Liver (tissue), 9 donors: ENCODE data around the gene FHOD1. TPM values are rescaled to one million over a fixed set of nuclear protein-coding genes. Genes with fewer than 3 reads are reported as not detected.

Experiments
- DNase-seq: peaks from one replicate; pipeline ENCODE4 v3.0.0-alpha.2; 2017; ENCODE audit warnings: low spot score
- H3K27ac ChIP-seq, 2 donors: one replicate each; pipeline ENCODE4 v1.7.0; 2013; ENCODE audit warnings: inconsistent platforms in 2 of 2, low read length in 2 of 2, control low read depth in 1 of 2, low read depth in 1 of 2, mild to moderate bottlenecking in 1 of 2
- H3K27me3 ChIP-seq, 4 donors: one replicate each; pipeline versions ENCODE4 v1.6.1 to v1.7.0; 2013; ENCODE audit warnings: low read length in 3 of 4, inconsistent platforms in 1 of 4, mild to moderate bottlenecking in 1 of 4, moderate library complexity in 1 of 4; ENCODE audit not compliant: control insufficient read depth in 4 of 4, insufficient read depth in 4 of 4
- H3K36me3 ChIP-seq, 4 donors: one replicate each; pipeline versions ENCODE4 v1.6.1 to v1.7.0; 2013; ENCODE audit warnings: low read length in 3 of 4, mild to moderate bottlenecking in 3 of 4, low read depth in 1 of 4, moderate library complexity in 1 of 4; ENCODE audit not compliant: control insufficient read depth in 4 of 4, insufficient read depth in 3 of 4
- H3K4me1 ChIP-seq, 4 donors: one replicate each; pipeline versions ENCODE4 v1.6.1 to v1.7.0; 2013; ENCODE audit warnings: low read length in 3 of 4, mild to moderate bottlenecking in 3 of 4, moderate library complexity in 1 of 4; ENCODE audit not compliant: control insufficient read depth in 4 of 4, insufficient read depth in 4 of 4
- H3K4me3 ChIP-seq, 3 donors: one replicate each; pipeline versions ENCODE4 v1.6.1 to v1.7.0; 2013; ENCODE audit warnings: low read length in 3 of 3, control low read depth in 1 of 3, low read depth in 1 of 3, mild to moderate bottlenecking in 1 of 3
- H3K9ac ChIP-seq, 2 donors: one replicate each; pipeline ENCODE4 v1.7.0; 2013; ENCODE audit warnings: low read length in 2 of 2, mild to moderate bottlenecking in 2 of 2, moderate library complexity in 2 of 2, control low read depth in 1 of 2, low read depth in 1 of 2
- H3K9me3 ChIP-seq, 4 donors: one replicate each; pipeline versions ENCODE4 v1.6.1 to v1.7.0; 2013; ENCODE audit warnings: low read length in 3 of 4; ENCODE audit not compliant: control insufficient read depth in 4 of 4
- ATF3 ChIP-seq: IDR thresholded peaks from 2 replicates; pipeline ENCODE4 v1.6.1; 2016; ENCODE audit warnings: antibody characterized with exemption
- EGR1 ChIP-seq, 2 donors: IDR thresholded peaks; 2 replicates each; pipeline ENCODE4 v1.6.1; 2016 to 2018; ENCODE audit warnings: antibody characterized with exemption in 2 of 2, low read depth in 2 of 2
- FOXA1 ChIP-seq: IDR thresholded peaks from 2 replicates; pipeline ENCODE4 v1.6.1; 2016; ENCODE audit warnings: antibody characterized with exemption
- FOXA2 ChIP-seq: IDR thresholded peaks from 2 replicates; pipeline ENCODE4 v1.6.1; 2016; ENCODE audit warnings: antibody characterized with exemption
- GABPA ChIP-seq, 2 donors: IDR thresholded peaks in 1 of 2; conservative IDR thresholded peaks in 1 of 2; 2 replicates each; pipeline ENCODE4 v1.6.1; 2016; ENCODE audit warnings: antibody characterized with exemption in 2 of 2, mild to moderate bottlenecking in 1 of 2, moderate library complexity in 1 of 2
- HNF4A ChIP-seq, 2 donors: conservative IDR thresholded peaks; 2 replicates each; pipeline ENCODE4 v1.6.1; 2016; ENCODE audit warnings: antibody characterized with exemption in 2 of 2, mild to moderate bottlenecking in 2 of 2
- JUND ChIP-seq, 2 donors: IDR thresholded peaks; 2 replicates each; pipeline ENCODE4 v1.6.1; 2016; ENCODE audit warnings: antibody characterized with exemption in 2 of 2
- MAX ChIP-seq: IDR thresholded peaks from 2 replicates; pipeline ENCODE4 v1.6.1; 2016; ENCODE audit warnings: antibody characterized with exemption
- NR2F2 ChIP-seq: IDR thresholded peaks from 2 replicates; pipeline ENCODE4 v1.6.1; 2016; ENCODE audit warnings: antibody characterized with exemption
- RAD21 ChIP-seq, 2 donors: IDR thresholded peaks; 2 replicates each; pipeline ENCODE4 v1.6.1; 2016; ENCODE audit warnings: antibody characterized with exemption in 2 of 2, mild to moderate bottlenecking in 2 of 2
- RXRA ChIP-seq, 2 donors: IDR thresholded peaks; 2 replicates each; pipeline ENCODE4 v1.6.1; 2017 to 2018; ENCODE audit warnings: antibody characterized with exemption in 2 of 2, mild to moderate bottlenecking in 1 of 2
- SP1 ChIP-seq: IDR thresholded peaks from 2 replicates; pipeline ENCODE4 v1.6.1; 2018; ENCODE audit warnings: antibody characterized with exemption, mild to moderate bottlenecking
- TAF1 ChIP-seq: conservative IDR thresholded peaks from 2 replicates; pipeline ENCODE4 v1.6.1; 2016; ENCODE audit warnings: antibody characterized with exemption, mild to moderate bottlenecking
- ZBTB33 ChIP-seq: IDR thresholded peaks from 2 replicates; pipeline ENCODE4 v1.6.1; 2016; ENCODE audit warnings: antibody characterized with exemption
- WGBS: extraction: QIAGEN DNeasy Blood & Tissue Kit; methylation state at CpG from one replicate; pipeline ENCODE4 v1.1.7; 2013; 5-methylcytosine and 5-hydroxymethylcytosine counted together
- polyA plus RNA-seq, 2 donors: library from polyadenylated mRNA; stranded (reverse) in 1 of 2; unstranded in 1 of 2; fragments of 200-250 nt in 1 of 2; fragments of >200 nt in 1 of 2; fragmentation: Nextera tagmentation in 1 of 2; extraction: Ambion mirVana in 1 of 2; gene quantifications; one replicate each; pipeline versions ENCODE4 v1.2.1 to v1.2.3, GENCODE V29; 2013 to 2015
- total RNA-seq, 2 donors: library from RNA; depleted of rRNA; stranded (reverse); fragments of >200 nt; gene quantifications; one replicate each; pipeline ENCODE4 v1.2.3, GENCODE V29; 2014
- donor health status: healthy.
- donor health status: healthy.
- donor health status: healthy.
- donor health status: healthy.
- donor health status: healthy.

Gene FHOD1
- total and polyA plus RNA-seq, 4 donors: 2.2 to 6.4 (median 4.1) TPM

- Histone ChIP-seq H3K27ac (peak overlapping the region; percentile 49 to 70), H3K9ac (peak overlapping the region in 1 of 2 donors; percentile 63), H3K4me1 (peaks cover 2 to 47% (median 30%) of the 10 kb centered on the region in 4 donors), H3K4me3 (peak overlapping the region; percentile 81 to 98 (median 93)), H3K27me3 (no peaks in the 10 kb centered on the region), H3K9me3 (no peaks in the 10 kb centered on the region), H3K36me3 (peaks cover 7 to 19% (median 17%) of the 10 kb centered on the region in 4 donors)
- DNase-seq: no peak
- TF ChIP-seq RAD21 (IDR thresholded peaks at IDR 0.05) (no peak), ZBTB33 (no peak), FOXA2 (no peak), HNF4A (conservative IDR thresholded peaks at IDR 0.05) (no peak)
- 22% methylated on average over 12 of the region's 12 CpGs for WGBS
These were observed 20.9 kb downstream of the FHOD1 start for GRCh38 chr16:67226295-67226803.

- Histone ChIP-seq H3K4me1 (peaks cover 2 to 38% (median 30%) of the 10 kb centered on the region in 4 donors), H3K27ac (no peak overlapping the region), H3K9ac (no peak overlapping the region), H3K9me3 (no peaks in the 10 kb centered on the region), H3K4me3 (no peak overlapping the region), H3K27me3 (no peaks in the 10 kb centered on the region), H3K36me3 (peaks cover 0 to 7% (median 3%) of the 10 kb centered on the region in 4 donors)
- TF ChIP-seq HNF4A (conservative IDR thresholded peaks at IDR 0.05): peak; percentile 54 to 66
- TF ChIP-seq MAX: peak; percentile 52
- peak in 1 of 2 donors; percentile 37 for TF ChIP-seq EGR1 (IDR thresholded peaks at IDR 0.05; ENCODE audit: low read depth in 2 of 2)
- peak; percentile 23 for TF ChIP-seq NR2F2
- TF ChIP-seq SP1: peak; percentile 26
- peak in 1 of 2 donors; percentile 78 for TF ChIP-seq GABPA (IDR thresholded peaks at IDR 0.05 in 1 of 2, conservative IDR thresholded peaks at IDR 0.05 in 1 of 2)
- TF ChIP-seq ZBTB33: no peak
- TF ChIP-seq RXRA (IDR thresholded peaks at IDR 0.05): peak; percentile 18 to 73
- TF ChIP-seq TAF1: no peak
- DNase-seq: no peak
- WGBS: 10% methylated on average over 3 of the region's 3 CpGs
These were observed 23.3 kb downstream of the FHOD1 start for GRCh38 chr16:67223992-67224391.

GRCh38 chr16:67216612-67217490 is 30.4 kb downstream of the FHOD1 start:
- no peak overlapping the region for H3K9ac ChIP-seq
- 73% methylated on average over 18 of the region's 18 CpGs for WGBS
- no peaks in the 10 kb centered on the region for H3K36me3 ChIP-seq
- TF ChIP-seq NR2F2 (peak; percentile 60), FOXA1 (no peak), JUND (IDR thresholded peaks at IDR 0.05) (no peak), FOXA2 (no peak), RAD21 (IDR thresholded peaks at IDR 0.05) (peak in 1 of 2 donors; percentile 32), HNF4A (conservative IDR thresholded peaks at IDR 0.05) (no peak), EGR1 (IDR thresholded peaks at IDR 0.05; ENCODE audit: low read depth in 2 of 2) (no peak), TAF1 (no peak), ATF3 (no peak)
- H3K27me3 ChIP-seq: no peaks in the 10 kb centered on the region
- no peak overlapping the region for H3K4me3 ChIP-seq
- H3K27ac ChIP-seq: no peak overlapping the region
- no peak for DNase-seq
- no peaks in the 10 kb centered on the region for H3K9me3 ChIP-seq
- H3K4me1 ChIP-seq: peaks cover 4 to 28% (median 20%) of the 10 kb centered on the region in 4 donors
